HCT116 (cell line): ENCODE data around the gene ACER2. TPM values are rescaled to one million over a fixed set of nuclear protein-coding genes. Genes with fewer than 3 reads are reported as not detected.

Source experiments
- ATAC-seq: fragments of 200-7000 bp; cut with Tn5 transposase; 2 replicates; pipeline ENCODE4 v1.9.1; 2020; ENCODE audit warnings: mild to moderate bottlenecking, moderate library complexity
- BruUV-seq: library from RNA; stranded (reverse); fragments of 400-500 nt; replicated peaks from 2 replicates; lab custom pipeline; 2021; lab: Mats Ljungman, UMichigan
- CTCF ChIA-PET: fragments of 300-600 bp; sonication (Branson Sonifier 250); formaldehyde crosslinking; loops from one replicate; lab custom pipeline; 2021; ENCODE audit warnings: antibody characterized with exemption; lab: Charles Lee
- POLR2A ChIA-PET: fragments of 300-600, 350-600 bp; sonication (Branson Sonifier 250); formaldehyde crosslinking; loops from one replicate; lab custom pipeline; 2021; ENCODE audit warnings: antibody characterized with exemption; lab: Charles Lee
- RAD21 ChIA-PET, 2 experiments: fragments of 300-600 bp; sonication (Branson Sonifier 250); formaldehyde crosslinking; loops; one replicate each; lab custom pipeline; 2023; ENCODE audit warnings: low total read pairs in 2 of 2; ENCODE audit not compliant: uncharacterized antibody in 2 of 2, unreplicated experiment in 2 of 2, low non-redundant PET in 1 of 2; lab: Charles Lee
- DNase-seq: peaks from one replicate; pipeline ENCODE4 v3.0.0-alpha.2; 2010; ENCODE audit warnings: low read depth, low spot score
- H2AFZ ChIP-seq: fragments of 200-600 bp; shearing (Covaris generic), sonication (generic); 2 replicates; pipeline ENCODE4 v1.6.1; 2017; ENCODE audit warnings: low read depth, mixed run types, mixed read lengths, antibody characterized with exemption, low read length; ENCODE audit not compliant: poor library complexity, severe bottlenecking
- H3K27ac ChIP-seq: 2 replicates; pipeline ENCODE4 v1.5.1; 2012; ENCODE audit warnings: low read depth, low read length
- H3K27me3 ChIP-seq: fragments of 200-600 bp; sonication (generic); 2 replicates; pipeline ENCODE4 v1.6.1; 2016; ENCODE audit warnings: mixed run types, low read length, mixed read lengths; ENCODE audit not compliant: insufficient read depth
- H3K36me3 ChIP-seq, 2 experiments: fragments of 200-500 bp in 1 of 2; fragments of 200-600 bp in 1 of 2; sonication (Bioruptor generic) in 1 of 2; sonication (generic) in 1 of 2; 2 replicates each; pipeline versions ENCODE4 v1.5.1 to v1.6.1; 2014 to 2016; ENCODE audit warnings: low read length in 2 of 2, inconsistent platforms in 1 of 2, mixed read lengths in 1 of 2, mixed run types in 1 of 2; ENCODE audit not compliant: insufficient read depth in 2 of 2, control insufficient read depth in 1 of 2
- H3K4me1 ChIP-seq, 2 experiments: fragments of 200-600 bp in 1 of 2; sonication (generic) in 1 of 2; 2 replicates each; pipeline versions ENCODE4 v1.5.1 to v1.6.1; 2012 to 2017; ENCODE audit warnings: low read length in 2 of 2, inconsistent platforms in 1 of 2, mild to moderate bottlenecking in 1 of 2, mixed read lengths in 1 of 2, mixed run types in 1 of 2, moderate library complexity in 1 of 2; ENCODE audit not compliant: insufficient read depth in 2 of 2, control insufficient read depth in 1 of 2
- H3K4me2 ChIP-seq: fragments of 200-600 bp; sonication (generic); 2 replicates; pipeline ENCODE4 v1.6.1; 2017; ENCODE audit warnings: mixed run types, low read length, mixed read lengths
- H3K4me3 ChIP-seq, 2 experiments: fragments of 200-600 bp in 1 of 2; sonication (generic) in 1 of 2; replicated peaks in 1 of 2; 2 replicates each; pipeline ENCODE4 v1.5.1; 2011 to 2016; ENCODE audit warnings: low read length in 2 of 2, control low read depth in 1 of 2, low read depth in 1 of 2, mild to moderate bottlenecking in 1 of 2, mixed read lengths in 1 of 2, mixed run types in 1 of 2
- H3K79me2 ChIP-seq: fragments of 200-600 bp; sonication (generic); 2 replicates; pipeline ENCODE4 v1.6.1; 2017; ENCODE audit warnings: mild to moderate bottlenecking, mixed run types, low read length, moderate library complexity, mixed read lengths; ENCODE audit not compliant: insufficient read depth
- H3K9ac ChIP-seq: fragments of 200-600 bp; sonication (generic); 2 replicates; pipeline ENCODE4 v1.6.1; 2016; ENCODE audit warnings: low read length, mixed read lengths
- H3K9me2 ChIP-seq: fragments of 200-600 bp; sonication (generic), shearing (Covaris generic); 2 replicates; pipeline ENCODE4 v1.6.1; 2017; ENCODE audit warnings: mixed run types, mild to moderate bottlenecking, moderate library complexity; ENCODE audit not compliant: insufficient read depth
- H3K9me3 ChIP-seq, 2 experiments: fragments of 200-500 bp in 1 of 2; fragments of 200-600 bp in 1 of 2; sonication (Bioruptor generic) in 1 of 2; sonication (generic) in 1 of 2; 2 replicates each; pipeline ENCODE4 v1.6.1; 2014 to 2017; ENCODE audit warnings: low read length in 2 of 2, mixed read lengths in 2 of 2, inconsistent platforms in 1 of 2, low read depth in 1 of 2, mild to moderate bottlenecking in 1 of 2, mixed run types in 1 of 2, moderate library complexity in 1 of 2; ENCODE audit not compliant: control insufficient read depth in 1 of 2, insufficient read depth in 1 of 2
- H4K20me1 ChIP-seq: fragments of 200-600 bp; sonication (generic), shearing (Covaris generic); 2 replicates; pipeline ENCODE4 v1.6.1; 2017; ENCODE audit warnings: mixed run types, mild to moderate bottlenecking, moderate library complexity; ENCODE audit not compliant: insufficient read depth
- ATF3 ChIP-seq: IDR thresholded peaks from 2 replicates; pipeline ENCODE4 v1.6.1; 2012
- EGR1 ChIP-seq: IDR thresholded peaks from 2 replicates; pipeline ENCODE4 v1.6.1; 2012; ENCODE audit warnings: low read depth
- ELF1 ChIP-seq: IDR thresholded peaks from 2 replicates; pipeline ENCODE4 v1.6.1; 2012; ENCODE audit warnings: low read depth, borderline replicate concordance
- EZH2 ChIP-seq: fragments of 200-600 bp; sonication (generic); IDR thresholded peaks from 2 replicates; pipeline ENCODE4 v1.6.1; 2017; ENCODE audit warnings: antibody characterized with exemption, mixed run types
- FOSL1 ChIP-seq: IDR thresholded peaks from 2 replicates; pipeline ENCODE4 v1.6.1; 2012; ENCODE audit warnings: low read depth
- POLR2AphosphoS5 ChIP-seq: IDR thresholded peaks from 2 replicates; pipeline ENCODE4 v1.6.1; 2011; ENCODE audit warnings: mild to moderate bottlenecking, low read depth, low read length, moderate library complexity
- REST ChIP-seq: IDR thresholded peaks from 2 replicates; pipeline ENCODE4 v1.6.1; 2012; ENCODE audit warnings: low read depth
- SP1 ChIP-seq: IDR thresholded peaks from 2 replicates; pipeline ENCODE4 v1.6.1; 2012; ENCODE audit warnings: low read depth
- SRF ChIP-seq: IDR thresholded peaks from 2 replicates; pipeline ENCODE4 v1.6.1; 2012; ENCODE audit warnings: low read depth
- ZNF274 ChIP-seq: fragments of 200-500 bp; sonication (Bioruptor generic); IDR thresholded peaks from 2 replicates; pipeline ENCODE4 v1.6.1; 2014; ENCODE audit warnings: mild to moderate bottlenecking, low read depth, low read length, inconsistent platforms
- intact Hi-C: fragments of 100-400 bp; cut with micrococcal nuclease; formaldehyde crosslinking; loops from 2 replicates; pipeline ENCODE4 v1.10.0; 2022
- total RNA-seq: library from RNA; stranded (reverse); gene quantifications from one replicate; pipeline ENCODE4 v1.2.1, GENCODE V29; 2021; ENCODE audit not compliant: unreplicated experiment

ACER2 gene
- total RNA-seq, 1 experiment from 2014 or later, result 4.3 TPM

GRCh38 chr9:19457693-19458009, 48.8 kb downstream of the ACER2 start:
- CTCF ChIA-PET, result interaction anchor here (1.0 to 3.1 kb wide), 12 partner anchors 10 to 1646 kb away, joined by 3 to 34 read pairs (median 4); partner anchors contain the start of gene RRAGA
- BruUV-seq, result no TSS peak
- no peak for DNase-seq
- peak overlapping the region; percentile 44 for H2AFZ ChIP-seq
- H3K4me1 ChIP-seq, result peaks cover 0 to 4% of the 10 kb centered on the region in 2 experiments; a peak in 2 of 4 replicates
- peak overlapping the region; percentile 46 for H3K4me2 ChIP-seq
- POLR2A ChIA-PET, result interaction anchor here (1.0 kb wide), 1 partner anchor 409 kb away, joined by 3 read pairs; the partner anchor contains the start of gene RRAGA
- no peaks in the 10 kb centered on the region for H3K9me3 ChIP-seq
- no peaks in the 10 kb centered on the region for H3K9me2 ChIP-seq
- ATAC-seq, result no peak; the same call in 1 of the 2 replicates
- intact Hi-C loops, result loop anchor here (1.0 to 10.0 kb wide), 9 partner anchors 85 to 1925 kb away; partner anchors contain the start of gene RRAGA
- no peaks in the 10 kb centered on the region for H4K20me1 ChIP-seq
- no peak overlapping the region for H3K4me3 ChIP-seq
- no peak overlapping the region for H3K27ac ChIP-seq
- H3K27me3 ChIP-seq, result no peaks in the 10 kb centered on the region
- RAD21 ChIA-PET, result interaction anchor here in 1 of 2 experiments (0.8 kb wide), 1 partner anchor 322 kb away, joined by 3 read pairs; no protein-coding TSS in a partner anchor
- TF ChIP-seq ATF3 (no peak), EGR1 (no peak), ELF1 (no peak), SRF (no peak), SP1 (no peak), EZH2 (no peak), FOSL1 (no peak), POLR2AphosphoS5 (no peak), ZNF274 (no peak), REST (no peak)
- H3K79me2 ChIP-seq, result no peaks in the 10 kb centered on the region
- H3K36me3 ChIP-seq, result no peaks in the 10 kb centered on the region
- H3K9ac ChIP-seq, result no peak overlapping the region
